HG02943 (cell line): Measurements from ENCODE around the gene VAT1.
"Not testable (repeated sequence)": the region's sequence is repeated elsewhere in the genome, so short reads cannot be mapped to it uniquely, and the experiment has no call there.

ENCODE experiments used
- ATAC-seq: cut with Tn5 transposase; IDR thresholded peaks from one replicate; pipeline ENCODE4 v1.9.1; 2021; ENCODE audit warnings: mild to moderate bottlenecking, low read depth, moderate library complexity; ENCODE audit not compliant: unreplicated experiment

VAT1 gene

GRCh38 chr17:42975701-42976100, 46.5 kb downstream of the VAT1 start:
- not testable (repeated sequence) for ATAC-seq

GRCh38 chr17:42975265-42975664, 46.9 kb downstream of the VAT1 start:
- ATAC-seq: no peak

DNA sequence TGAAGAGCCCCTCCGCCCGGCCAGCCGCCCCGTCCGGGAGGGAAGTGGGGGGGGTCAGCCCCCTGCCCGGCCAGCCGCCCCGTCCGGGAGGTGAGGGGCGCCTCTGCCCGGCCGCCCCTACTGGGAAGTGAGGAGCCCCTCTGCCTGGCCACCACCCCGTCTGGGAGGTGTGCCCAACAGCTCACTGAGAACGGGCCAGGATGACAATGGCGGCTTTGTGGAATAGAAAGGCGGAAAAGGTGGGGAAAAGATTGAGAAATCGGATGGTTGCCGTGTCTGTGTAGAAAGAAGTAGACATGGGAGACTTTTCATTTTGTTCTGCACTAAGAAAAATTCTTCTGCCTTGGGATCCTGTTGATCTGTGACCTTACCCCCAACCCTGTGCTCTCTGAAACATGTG, 48.9 kb downstream of the VAT1 start:
- ATAC-seq: not testable (repeated sequence)

DNA sequence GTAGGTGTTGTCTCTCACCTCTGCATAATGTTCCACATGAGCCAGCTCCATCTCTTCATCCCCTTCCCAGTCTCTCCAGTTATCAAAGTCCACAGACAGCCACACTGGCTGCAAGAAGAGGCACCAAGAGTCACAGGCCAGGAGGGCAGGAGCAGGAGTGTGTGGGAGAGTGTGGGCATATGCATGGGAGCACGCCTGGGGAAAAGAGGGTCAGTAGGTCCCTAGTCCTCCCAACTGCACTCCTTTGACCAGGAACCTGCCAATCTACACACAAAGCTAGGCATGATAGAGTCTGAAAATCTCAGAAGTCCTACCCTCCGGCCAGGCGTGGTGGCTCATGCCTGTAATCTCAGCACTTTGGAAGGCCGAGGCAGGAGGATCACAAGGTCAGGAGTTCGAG, 50.6 kb downstream of the VAT1 start:
- no peak for ATAC-seq

- no peak for ATAC-seq
These were observed 53.1 kb downstream of the VAT1 start for GRCh38 chr17:42969001-42969581.

GRCh38 chr17:42967925-42968324, 54.3 kb downstream of the VAT1 start:
- no peak for ATAC-seq
